Breast epithelium (tissue), 3 donors: ENCODE results near the gene GPR55.

Source experiments
- CTCF ChIP-seq, 3 donors: fragments of 450-650 bp; IDR thresholded peaks; one replicate each; pipeline ENCODE4 v1.5.1; 2016 to 2017; ENCODE audit warnings: antibody characterized with exemption in 3 of 3, mild to moderate bottlenecking in 3 of 3, moderate library complexity in 3 of 3
- POLR2A ChIP-seq: fragments of 450-650 bp; IDR thresholded peaks from one replicate; pipeline ENCODE4 v1.6.1; 2016; ENCODE audit warnings: antibody characterized with exemption, mild to moderate bottlenecking, moderate library complexity
- POLR2AphosphoS5 ChIP-seq, 3 donors: sonication (generic); formaldehyde crosslinking; IDR thresholded peaks; one replicate each; pipeline ENCODE4 v1.6.1; 2017; ENCODE audit warnings: antibody characterized with exemption in 3 of 3

GRCh38 chr2:230964136-230964730, 39.2 kb upstream of the GPR55 start:
- TF ChIP-seq POLR2AphosphoS5 (IDR thresholded peaks at IDR 0.05) (no peak), CTCF (IDR thresholded peaks at IDR 0.05) (no peak), POLR2A (no peak)
